RWPE2 (cell line): ENCODE measurements around the gene ATG7.

Experiments used
- ATAC-seq: fragments of 200-7000 bp; cut with Tn5 transposase; 3 replicates; pipeline ENCODE4 v1.9.1; 2021; ENCODE audit warnings: low read depth
- DNase-seq: peaks from one replicate; pipeline ENCODE4 v3.0.0-alpha.2; 2020; ENCODE audit warnings: low spot score
- H3K27ac ChIP-seq: fragments of 450-650 bp; 2 replicates; pipeline ENCODE4 v1.5.1; 2017; ENCODE audit warnings: mild to moderate bottlenecking; ENCODE audit not compliant: poor library complexity, severe bottlenecking
- H3K27me3 ChIP-seq: fragments of 250-450 bp; sonication (Bioruptor Pico); 2 replicates; pipeline ENCODE4 v1.5.1; 2021; ENCODE audit warnings: mild to moderate bottlenecking, moderate library complexity; ENCODE audit not compliant: insufficient read depth, poor library complexity, severe bottlenecking
- H3K36me3 ChIP-seq: fragments of 250-450 bp; sonication (Bioruptor Pico); 2 replicates; pipeline ENCODE4 v1.5.1; 2020; ENCODE audit warnings: low read depth, mild to moderate bottlenecking, moderate library complexity
- H3K4me1 ChIP-seq: fragments of 250-450 bp; sonication (Bioruptor Pico); 2 replicates; pipeline ENCODE4 v1.5.1; 2021; ENCODE audit warnings: mild to moderate bottlenecking, moderate library complexity; ENCODE audit not compliant: insufficient read depth, poor library complexity, severe bottlenecking
- H3K4me3 ChIP-seq: fragments of 250-450 bp; sonication (Bioruptor Pico); 2 replicates; pipeline ENCODE4 v1.5.1; 2021; ENCODE audit warnings: mild to moderate bottlenecking, moderate library complexity; ENCODE audit not compliant: severe bottlenecking
- H3K9me3 ChIP-seq: fragments of 250-450 bp; sonication (Bioruptor Pico); 2 replicates; pipeline ENCODE4 v1.5.1; 2021; ENCODE audit warnings: mild to moderate bottlenecking, moderate library complexity; ENCODE audit not compliant: severe bottlenecking
- CTCF ChIP-seq: fragments of 450-650 bp; IDR thresholded peaks from one replicate; pipeline ENCODE4 v1.5.1; 2017; ENCODE audit warnings: mild to moderate bottlenecking, moderate library complexity; ENCODE audit not compliant: poor library complexity, severe bottlenecking

The ATG7 gene

GRCh38 chr3:11328196-11328945 lies 56.2 kb downstream of the ATG7 start:
- no peak for TF ChIP-seq CTCF
- no peak for DNase-seq
- peaks cover 49% of the 10 kb centered on the region for H3K36me3 ChIP-seq
- H3K9me3 ChIP-seq: no peaks in the 10 kb centered on the region
- H3K4me1 ChIP-seq: no peaks in the 10 kb centered on the region
- ATAC-seq: no peak
- H3K27me3 ChIP-seq: no peaks in the 10 kb centered on the region
- no peak overlapping the region for H3K4me3 ChIP-seq
- H3K27ac ChIP-seq: no peak overlapping the region

GRCh38 chr3:11329777-11330176 lies 57.6 kb downstream of the ATG7 start:
- no peak for TF ChIP-seq CTCF
- H3K4me3 ChIP-seq: no peak overlapping the region
- DNase-seq (no peak), ATAC-seq (no peak)
- peaks cover 40% of the 10 kb centered on the region for H3K36me3 ChIP-seq
- no peaks in the 10 kb centered on the region for H3K9me3 ChIP-seq
- no peaks in the 10 kb centered on the region for H3K27me3 ChIP-seq
- peaks cover 6% of the 10 kb centered on the region for H3K4me1 ChIP-seq
- no peak overlapping the region for H3K27ac ChIP-seq

- ATAC-seq: peak; percentile 37; the same call in 2 of the 3 replicates
- Histone ChIP-seq H3K27ac (peak overlapping the region; percentile 45), H3K4me3 (no peak overlapping the region), H3K36me3 (peaks cover 34% of the 10 kb centered on the region), H3K27me3 (no peaks in the 10 kb centered on the region), H3K9me3 (no peaks in the 10 kb centered on the region), H3K4me1 (peaks cover 6% of the 10 kb centered on the region)
- DNase-seq: no peak
- TF ChIP-seq CTCF: no peak
Observed at GRCh38 chr3:11331101-11331500, 58.9 kb downstream of the ATG7 start.

DNA sequence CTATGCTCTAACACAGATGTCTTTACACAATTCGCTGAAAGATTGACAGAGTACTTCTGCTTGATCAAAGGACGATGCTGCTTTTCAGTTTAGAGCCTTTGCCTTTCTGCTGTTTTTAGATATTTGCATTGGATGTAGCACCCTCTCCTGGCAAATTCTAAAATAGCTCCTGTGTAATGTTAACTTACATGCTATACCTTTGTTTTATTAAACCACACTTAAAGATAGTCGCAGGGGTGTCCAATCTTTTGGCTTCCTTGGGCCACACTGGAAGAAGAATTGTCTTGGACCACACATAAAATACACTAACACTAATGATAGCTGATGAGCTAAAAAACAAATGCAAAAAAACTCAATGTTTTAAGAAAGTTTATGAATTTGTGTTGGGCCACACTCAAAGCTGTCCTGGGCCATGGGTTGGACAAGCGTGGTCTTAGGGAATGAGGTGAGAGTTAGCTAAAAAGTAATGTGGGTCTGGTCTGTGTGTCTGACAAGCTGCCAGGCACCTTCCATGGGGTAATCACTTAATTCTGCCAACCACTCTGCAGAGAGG lies 62.9 kb downstream of the ATG7 start:
- Histone ChIP-seq H3K36me3 (peaks cover 30% of the 10 kb centered on the region), H3K9me3 (no peaks in the 10 kb centered on the region), H3K4me3 (no peak overlapping the region), H3K4me1 (peaks cover 6% of the 10 kb centered on the region), H3K27ac (peak overlapping the region; percentile 19), H3K27me3 (no peaks in the 10 kb centered on the region)
- TF ChIP-seq CTCF: peak; percentile 82
- no peak for DNase-seq
- peak; percentile 79 for ATAC-seq

- H3K4me3 ChIP-seq: no peak overlapping the region
- ATAC-seq (no peak), DNase-seq (no peak)
- H3K36me3 ChIP-seq: peaks cover 27% of the 10 kb centered on the region
- no peak for TF ChIP-seq CTCF
- H3K27me3 ChIP-seq: no peaks in the 10 kb centered on the region
- no peak overlapping the region for H3K27ac ChIP-seq
- H3K9me3 ChIP-seq: no peaks in the 10 kb centered on the region
- H3K4me1 ChIP-seq: peaks cover under 1% of the 10 kb centered on the region
Observed at GRCh38 chr3:11339541-11339940, 67.3 kb downstream of the ATG7 start.
